Bronchial epithelial cell (primary cell): ENCODE results near the gene CDH8. TPM values are rescaled to one million over a fixed set of nuclear protein-coding genes. Genes with fewer than 3 reads are reported as not detected.

Source experiments
- DNase-seq: peaks from one replicate; pipeline ENCODE4 v3.0.0-alpha.2; 2010; ENCODE audit warnings: low read depth
- FAIRE-seq: peaks from 2 replicates; lab custom pipeline; 2011; peaks lifted over from hg19 to GRCh38; lab: Jason Lieb, UNC
- H3K27me3 ChIP-seq: 2 replicates; pipeline ENCODE4 v1.5.1; 2011; ENCODE audit warnings: low read length; ENCODE audit not compliant: control insufficient read depth, insufficient read depth
- H3K36me3 ChIP-seq: 2 replicates; pipeline ENCODE4 v1.5.1; 2011; ENCODE audit warnings: low read length; ENCODE audit not compliant: control insufficient read depth, insufficient read depth
- H3K4me3 ChIP-seq: 2 replicates; pipeline ENCODE4 v1.5.1; 2011; ENCODE audit warnings: mild to moderate bottlenecking, low read depth, low read length, control low read depth
- CTCF ChIP-seq: IDR thresholded peaks from 2 replicates; pipeline ENCODE4 v1.5.1; 2011; ENCODE audit warnings: mild to moderate bottlenecking, moderate library complexity, low read length, control low read depth, inconsistent platforms; ENCODE audit not compliant: insufficient read depth, severe bottlenecking
- total RNA-seq: library from RNA; depleted of rRNA; stranded (reverse); fragments of >200 nt; gene quantifications from 2 replicates; pipeline ENCODE4 v1.2.1, GENCODE V29; 2014

Gene CDH8
- total RNA-seq, 1 donor from 2014 or later: 1.8 TPM

DNA sequence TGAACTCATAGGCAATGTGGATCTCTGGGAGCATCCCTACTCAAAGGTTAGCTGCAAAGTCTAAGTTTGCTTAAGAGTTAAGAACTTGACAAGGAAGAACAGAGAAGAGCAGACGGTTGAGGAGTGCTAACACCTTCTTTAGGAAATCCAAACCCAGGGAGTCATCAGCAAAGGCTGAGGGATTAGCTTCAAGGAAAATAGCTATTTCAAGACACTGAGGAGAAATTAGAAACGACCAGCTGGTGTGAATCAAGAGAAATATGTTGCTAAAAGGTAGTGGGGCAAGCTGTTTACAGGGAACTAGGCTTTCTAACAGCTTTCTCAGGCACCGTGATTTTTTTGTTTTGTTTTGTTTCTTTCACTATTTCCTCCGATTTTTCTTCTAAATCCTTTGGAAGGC lies 90.7 kb downstream of the CDH8 start:
- H3K36me3 ChIP-seq: no peaks in the 10 kb centered on the region
- TF ChIP-seq CTCF: no peak
- FAIRE-seq: no peak
- H3K4me3 ChIP-seq: no peak overlapping the region
- no peak for DNase-seq
- H3K27me3 ChIP-seq: no peaks in the 10 kb centered on the region

DNA sequence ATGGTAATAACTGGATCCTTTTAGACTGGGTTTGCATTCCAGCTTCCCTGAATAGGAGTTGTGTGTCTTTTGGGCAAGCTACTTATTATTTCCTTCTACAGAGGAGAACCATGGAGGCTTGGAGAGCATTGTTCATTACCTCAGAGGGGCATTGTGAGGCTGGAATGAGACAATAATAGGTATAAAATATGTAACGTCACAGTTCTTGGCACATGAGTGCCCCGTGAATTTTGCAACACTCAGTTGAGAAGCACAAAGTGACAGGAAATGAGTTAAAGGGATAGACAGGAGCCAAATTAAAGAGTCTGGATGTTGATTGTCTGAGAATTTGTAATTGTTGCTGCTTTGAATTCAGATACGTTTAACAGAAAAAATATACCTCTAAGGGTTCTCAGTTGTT lies 92.2 kb downstream of the CDH8 start:
- no peak for DNase-seq
- H3K27me3 ChIP-seq: no peaks in the 10 kb centered on the region
- no peak for FAIRE-seq
- no peak for TF ChIP-seq CTCF
- no peaks in the 10 kb centered on the region for H3K36me3 ChIP-seq
- no peak overlapping the region for H3K4me3 ChIP-seq

- FAIRE-seq: no peak
- no peak overlapping the region for H3K4me3 ChIP-seq
- no peaks in the 10 kb centered on the region for H3K27me3 ChIP-seq
- H3K36me3 ChIP-seq: no peaks in the 10 kb centered on the region
- no peak for DNase-seq
- no peak for TF ChIP-seq CTCF
Measured at GRCh38 chr16:61940611-61941010, 95.6 kb downstream of the CDH8 start.

DNA sequence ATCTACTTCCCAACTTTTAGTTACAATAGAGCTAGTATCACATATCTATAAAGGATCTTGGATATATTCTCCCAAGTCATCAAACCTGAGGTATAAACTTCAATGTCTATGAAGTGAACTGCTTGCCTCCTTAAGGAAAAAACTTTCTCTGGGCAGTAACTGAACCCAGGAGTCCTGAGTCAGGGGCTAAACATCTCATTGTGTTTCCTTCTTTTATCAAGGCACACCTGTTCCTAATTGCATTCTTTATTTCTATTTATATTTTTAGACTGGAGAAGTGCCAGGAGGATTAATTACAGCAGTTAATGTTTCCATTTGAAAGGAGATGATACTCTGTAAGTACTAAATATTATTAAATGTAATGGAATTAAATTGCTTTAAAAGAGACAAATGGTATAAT lies 98.6 kb downstream of the CDH8 start:
- no peak for FAIRE-seq
- H3K36me3 ChIP-seq: no peaks in the 10 kb centered on the region
- no peak for TF ChIP-seq CTCF

DNA sequence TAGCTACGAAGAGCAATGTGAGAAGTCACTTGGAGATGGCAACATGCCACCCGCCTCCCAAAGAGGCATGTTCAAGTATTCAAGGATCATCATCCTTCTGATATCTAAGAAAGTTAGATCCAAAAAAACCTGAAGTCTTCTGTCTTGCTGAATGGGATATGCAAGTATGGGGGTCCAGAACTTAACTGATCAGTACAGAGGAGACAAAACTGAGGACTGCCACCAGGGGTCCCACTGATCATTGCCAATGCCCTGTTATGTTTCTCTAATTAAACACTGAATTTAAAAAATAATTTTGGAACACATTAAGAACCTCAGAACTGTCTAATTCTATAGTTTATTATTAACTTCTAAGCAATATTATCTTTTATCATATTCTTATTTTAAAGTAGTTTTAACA lies 99.7 kb downstream of the CDH8 start:
- Histone ChIP-seq H3K36me3 (no peaks in the 10 kb centered on the region), H3K27me3 (no peaks in the 10 kb centered on the region), H3K4me3 (no peak overlapping the region)
- TF ChIP-seq CTCF: no peak
- DNase-seq (no peak), FAIRE-seq (no peak)

More for the DNA sequence above, 98.6 kb downstream of the CDH8 start:
- no peak for DNase-seq
- Histone ChIP-seq H3K27me3 (no peaks in the 10 kb centered on the region), H3K4me3 (no peak overlapping the region)

GRCh38 chr16:61934601-61935000 lies 101.6 kb downstream of the CDH8 start:
- no peak overlapping the region for H3K4me3 ChIP-seq
- no peak for DNase-seq
- no peak for TF ChIP-seq CTCF
- no peaks in the 10 kb centered on the region for H3K36me3 ChIP-seq
- no peaks in the 10 kb centered on the region for H3K27me3 ChIP-seq
- FAIRE-seq: no peak
